WI38 (cell line): Measurements from ENCODE around the gene GSE1.

ENCODE experiments used
- H3K4me3 ChIP-seq: 2 replicates; pipeline ENCODE4 v1.5.1; 2011; ENCODE audit warnings: low read depth, mild to moderate bottlenecking, control low read depth, low read length
- CTCF ChIP-seq: IDR thresholded peaks from 2 replicates; pipeline ENCODE4 v1.5.1; 2012; ENCODE audit warnings: low read depth, mild to moderate bottlenecking, control low read depth, low read length

Gene GSE1

GRCh38 chr16:85654251-85655095 lies 41.4 kb downstream of the GSE1 start:
- no peak overlapping the region for H3K4me3 ChIP-seq
- TF ChIP-seq CTCF: no peak

GRCh38 chr16:85655216-85656129 lies 42.4 kb downstream of the GSE1 start:
- no peak for TF ChIP-seq CTCF
- H3K4me3 ChIP-seq: no peak overlapping the region

GRCh38 chr16:85656351-85657266 lies 43.5 kb downstream of the GSE1 start:
- no peak overlapping the region for H3K4me3 ChIP-seq
- TF ChIP-seq CTCF: no peak

GRCh38 chr16:85657267-85657650 lies 44.1 kb downstream of the GSE1 start:
- no peak for TF ChIP-seq CTCF
- no peak overlapping the region for H3K4me3 ChIP-seq

GRCh38 chr16:85657996-85658395 lies 44.9 kb downstream of the GSE1 start:
- TF ChIP-seq CTCF: no peak
- no peak overlapping the region for H3K4me3 ChIP-seq

- H3K4me3 ChIP-seq: no peak overlapping the region
- TF ChIP-seq CTCF: no peak
Measured at GRCh38 chr16:85658504-85659326, 45.6 kb downstream of the GSE1 start.
